Renal cortical epithelial cell (primary cell): Measurements from ENCODE around the gene NECAB2. TPM values are rescaled to one million over a fixed set of nuclear protein-coding genes. Genes with fewer than 3 reads are reported as not detected.

Experiments
- DNase-seq: peaks from one replicate; pipeline ENCODE4 v3.0.0-alpha.2; 2011; ENCODE audit warnings: low read depth
- total RNA-seq: library from RNA; depleted of rRNA; stranded (reverse); fragments of >200 nt; gene quantifications from 2 replicates; pipeline ENCODE4 v1.2.3, GENCODE V29; 2014

NECAB2 gene
- total RNA-seq, 1 donor from 2014 or later, result not detected

- no peak for DNase-seq
Observed at GRCh38 chr16:83967091-83967490, 953 bp upstream of the NECAB2 start.

GRCh38 chr16:83968306-83968851 is 335 bp downstream of the NECAB2 start:
- DNase-seq, result no peak

- DNase-seq, result no peak
Observed at GRCh38 chr16:83968891-83969649, 1.0 kb downstream of the NECAB2 start.

- DNase-seq, result no peak
Observed at GRCh38 chr16:83969771-83970429, 1.9 kb downstream of the NECAB2 start.

GRCh38 chr16:83970430-83970815 is 2.4 kb downstream of the NECAB2 start:
- no peak for DNase-seq

GRCh38 chr16:83971165-83972130 is 3.4 kb downstream of the NECAB2 start:
- DNase-seq, result no peak

- no peak for DNase-seq
Observed at GRCh38 chr16:83972256-83973008, 4.4 kb downstream of the NECAB2 start.

GRCh38 chr16:83973077-83973476 is 5.0 kb downstream of the NECAB2 start:
- DNase-seq, result no peak

GRCh38 chr16:83973581-83974385 is 5.7 kb downstream of the NECAB2 start:
- no peak for DNase-seq

GRCh38 chr16:83974475-83974874 is 6.4 kb downstream of the NECAB2 start:
- DNase-seq, result no peak

- DNase-seq, result no peak
Observed at GRCh38 chr16:83975590-83976260, 7.7 kb downstream of the NECAB2 start.

- no peak for DNase-seq
Observed at GRCh38 chr16:83977056-83977815, 9.2 kb downstream of the NECAB2 start.

GRCh38 chr16:83978401-83978904 is 10.4 kb downstream of the NECAB2 start:
- DNase-seq, result no peak

GRCh38 chr16:83979441-83979840 is 11.4 kb downstream of the NECAB2 start:
- no peak for DNase-seq

GRCh38 chr16:83980794-83981193 is 12.8 kb downstream of the NECAB2 start:
- no peak for DNase-seq

GRCh38 chr16:83981799-83982198 is 13.8 kb downstream of the NECAB2 start:
- no peak for DNase-seq

GRCh38 chr16:83983491-83983890 is 15.4 kb downstream of the NECAB2 start:
- DNase-seq, result no peak

GRCh38 chr16:83989300-83989699 is 21.3 kb downstream of the NECAB2 start:
- DNase-seq, result peak; percentile 67

- no peak for DNase-seq
Observed at GRCh38 chr16:83990492-83990891, 22.4 kb downstream of the NECAB2 start.
